SK-N-SH (cell line): Measurements from ENCODE around the gene DNAJC2. TPM values are rescaled to one million over a fixed set of nuclear protein-coding genes. Genes with fewer than 3 reads are reported as not detected.

Source experiments
- CTCF ChIA-PET: fragments of 300-600, 350-600 bp; formaldehyde crosslinking; extraction: SDS; loops from one replicate; lab custom pipeline; 2021; lab: Yijun Ruan, JAX
- POLR2A ChIA-PET: fragments of 350-600 bp; sonication (Branson Sonifier 250); formaldehyde crosslinking; extraction: SDS; loops from one replicate; lab custom pipeline; 2020; ENCODE audit warnings: antibody characterized with exemption, inconsistent platforms; lab: Yijun Ruan, JAX
- DNase-seq: peaks from one replicate; pipeline ENCODE4 v3.0.0; 2012
- H2AFZ ChIP-seq: fragments of 200-600 bp; sonication (generic); 2 replicates; pipeline ENCODE4 v1.8.1; 2016; ENCODE audit warnings: antibody characterized with exemption, mild to moderate bottlenecking, low read depth
- H3F3A ChIP-seq: fragments of 200-600 bp; sonication (generic); replicated peaks from 2 replicates; pipeline ENCODE3; 2016; ENCODE audit warnings: antibody characterized with exemption, mild to moderate bottlenecking; ENCODE audit not compliant: insufficient read depth
- H3K27ac ChIP-seq, 2 experiments: fragments of 200-500 bp in 1 of 2; fragments of 200-600 bp in 1 of 2; sonication (Bioruptor generic) in 1 of 2; sonication (generic), shearing (Covaris generic) in 1 of 2; 2 replicates each; pipeline versions ENCODE4 v1.5.1 to v1.6.1; 2014 to 2016; ENCODE audit warnings: low read depth in 2 of 2, inconsistent platforms in 1 of 2, low read length in 1 of 2, mild to moderate bottlenecking in 1 of 2, mixed read lengths in 1 of 2
- H3K27me3 ChIP-seq: fragments of 200-600 bp; sonication (generic), shearing (Covaris generic); 2 replicates; pipeline ENCODE4 v1.6.1; 2016; ENCODE audit warnings: mixed run types; ENCODE audit not compliant: insufficient read depth
- H3K36me3 ChIP-seq, 2 experiments: fragments of 200-500 bp in 1 of 2; fragments of 200-600 bp in 1 of 2; sonication (Bioruptor generic) in 1 of 2; sonication (generic) in 1 of 2; replicated peaks in 1 of 2; 2 replicates each; pipeline versions ENCODE3 to v1.5.1; 2014 to 2016; ENCODE audit warnings: low read length in 1 of 2, mild to moderate bottlenecking in 1 of 2; ENCODE audit not compliant: insufficient read depth in 2 of 2, control insufficient read depth in 1 of 2
- H3K4me1 ChIP-seq, 2 experiments: fragments of 200-500 bp in 1 of 2; fragments of 200-600 bp in 1 of 2; sonication (Bioruptor generic) in 1 of 2; sonication (generic), shearing (Covaris generic) in 1 of 2; 2 replicates each; pipeline versions ENCODE4 v1.5.1 to v1.6.1; 2014 to 2016; ENCODE audit warnings: low read depth in 1 of 2, low read length in 1 of 2, mixed run types in 1 of 2; ENCODE audit not compliant: insufficient read depth in 2 of 2, control insufficient read depth in 1 of 2
- H3K4me2 ChIP-seq: fragments of 200-600 bp; sonication (generic), shearing (Covaris generic); 2 replicates; pipeline ENCODE4 v1.6.1; 2017; ENCODE audit warnings: mixed run types
- H3K4me3 ChIP-seq, 2 experiments: fragments of 200-500 bp in 1 of 2; fragments of 200-600 bp in 1 of 2; sonication (Bioruptor generic) in 1 of 2; sonication (generic), shearing (Covaris generic) in 1 of 2; 2 replicates each; pipeline versions ENCODE4 v1.5.1 to v1.8.1; 2014 to 2016; ENCODE audit warnings: low read depth in 2 of 2, inconsistent platforms in 1 of 2, low read length in 1 of 2, mild to moderate bottlenecking in 1 of 2, mixed read lengths in 1 of 2, moderate library complexity in 1 of 2
- H3K79me2 ChIP-seq: fragments of 200-600 bp; sonication (generic); 2 replicates; pipeline ENCODE4 v1.8.1; 2017; ENCODE audit warnings: mild to moderate bottlenecking; ENCODE audit not compliant: insufficient read depth
- H3K9ac ChIP-seq: fragments of 200-600 bp; sonication (generic); 2 replicates; pipeline ENCODE4 v1.6.1; 2017; ENCODE audit warnings: mixed run types
- H3K9me2 ChIP-seq: fragments of 200-600 bp; sonication (generic); 2 replicates; pipeline ENCODE4 v1.6.1; 2017; ENCODE audit warnings: mixed run types
- H3K9me3 ChIP-seq: fragments of 200-600 bp; sonication (generic); 2 replicates; pipeline ENCODE4 v1.6.1; 2017; ENCODE audit warnings: mixed run types, mild to moderate bottlenecking, moderate library complexity
- H4K20me1 ChIP-seq: fragments of 200-600 bp; sonication (generic); 2 replicates; pipeline ENCODE4 v1.6.1; 2017; ENCODE audit warnings: mild to moderate bottlenecking, mixed run types; ENCODE audit not compliant: insufficient read depth
- CTCF ChIP-seq: fragments of 200-600 bp; sonication (generic); IDR thresholded peaks from 2 replicates; pipeline ENCODE4 v1.6.1; 2017; ENCODE audit warnings: antibody characterized with exemption, mild to moderate bottlenecking, moderate library complexity
- EZH2phosphoT487 ChIP-seq: fragments of 200-600 bp; sonication (generic); IDR thresholded peaks from 2 replicates; pipeline ENCODE4 v1.6.1; 2017; ENCODE audit warnings: low read depth, mixed run types, mild to moderate bottlenecking, antibody characterized with exemption, moderate library complexity, borderline replicate concordance
- GABPA ChIP-seq: IDR thresholded peaks from 2 replicates; pipeline ENCODE4 v1.4.0; 2012; ENCODE audit warnings: low read depth, mild to moderate bottlenecking
- GATA2 ChIP-seq: sonication (generic); formaldehyde crosslinking; IDR thresholded peaks from 2 replicates; pipeline ENCODE4 v1.5.0; 2020; ENCODE audit warnings: mild to moderate bottlenecking, missing genetic modification reagents
- JUND ChIP-seq: IDR thresholded peaks from 2 replicates; pipeline ENCODE4 v1.4.0; 2012
- MXI1 ChIP-seq: IDR thresholded peaks from 2 replicates; pipeline ENCODE4 v1.6.1; 2012; ENCODE audit warnings: mild to moderate bottlenecking, low read depth, low read length, improper control_type of control experiment
- NFIC ChIP-seq: IDR thresholded peaks from 2 replicates; pipeline ENCODE4 v1.4.0; 2012; ENCODE audit warnings: borderline replicate concordance
- NRF1 ChIP-seq: IDR thresholded peaks from 2 replicates; pipeline ENCODE4 v1.6.1; 2012; ENCODE audit warnings: low read depth, mild to moderate bottlenecking, low read length
- RAD21 ChIP-seq: IDR thresholded peaks from 2 replicates; pipeline ENCODE4 v1.6.1; 2012; ENCODE audit warnings: mild to moderate bottlenecking, low read length
- RCOR1 ChIP-seq: fragments of 150-350 bp; IDR thresholded peaks from 2 replicates; pipeline ENCODE4 v1.6.1; 2017; ENCODE audit warnings: antibody characterized with exemption, low read length
- RFX5 ChIP-seq: IDR thresholded peaks from 2 replicates; pipeline ENCODE4 v1.6.1; 2012; ENCODE audit warnings: mild to moderate bottlenecking, improper control_type of control experiment, low read length
- RXRA ChIP-seq: IDR thresholded peaks from 2 replicates; pipeline ENCODE4 v1.4.0; 2012; ENCODE audit warnings: low read depth, mild to moderate bottlenecking, borderline replicate concordance
- SIN3A ChIP-seq: IDR thresholded peaks from 2 replicates; pipeline ENCODE4 v1.6.1; 2012; ENCODE audit warnings: low read depth, mild to moderate bottlenecking, low read length, moderate library complexity, borderline replicate concordance
- TAF1 ChIP-seq: IDR thresholded peaks from 2 replicates; pipeline ENCODE4 v1.6.1; 2012; ENCODE audit warnings: low read depth, mild to moderate bottlenecking, low read length, moderate library complexity, borderline replicate concordance
- WGBS: methylation state at CpG from one replicate; pipeline ENCODE4 v1.1.6; 2017; ENCODE audit warnings: low lambda C conversion rate; 5-methylcytosine and 5-hydroxymethylcytosine counted together
- polyA plus RNA-seq, 3 experiments: library from polyadenylated mRNA; depleted of rRNA; stranded (reverse); fragments of >200 nt; gene quantifications; 2 replicates each; pipeline ENCODE4 v1.2.3, GENCODE V29; 2012
- TF ChIP-seq, protein P1 (sequence below): IDR thresholded peaks from 2 replicates; pipeline ENCODE4 v1.4.0; 2012; ENCODE audit warnings: low read depth
- TF ChIP-seq, protein P2 (sequence below): IDR thresholded peaks from 2 replicates; pipeline ENCODE4 v1.6.1; 2012; ENCODE audit warnings: mild to moderate bottlenecking, low read depth, low read length, moderate library complexity
- TF ChIP-seq, protein P3 (sequence below): fragments of 150-350 bp; IDR thresholded peaks from 2 replicates; pipeline ENCODE4 v1.6.1; 2017; ENCODE audit warnings: antibody characterized with exemption, low read length, low read depth, borderline replicate concordance
- TF ChIP-seq, protein P4 (sequence below): fragments of 150-350 bp; IDR thresholded peaks from 2 replicates; pipeline ENCODE4 v1.6.1; 2016; ENCODE audit warnings: mild to moderate bottlenecking, low read depth, low read length

DNAJC2 gene
- polyA plus RNA-seq, 1 of the 3 experiments (the other 2 are of a cell fraction): 18.9 TPM

GRCh38 chr7:103343758-103344452 lies 662 bp downstream of the DNAJC2 start:
- POLR2A ChIA-PET: interaction anchor here (1.3 kb wide), 1 partner anchor 12 kb away, joined by 3 read pairs; no protein-coding TSS in a partner anchor
- Histone ChIP-seq H3K4me3 (peak overlapping the region; percentile 74 to 76), H3K4me1 (peaks cover 5 to 16% of the 10 kb centered on the region in 2 experiments; a peak in 2 of 4 replicates), H3K79me2 (peaks cover 84% of the 10 kb centered on the region), H3K9me2 (no peaks in the 10 kb centered on the region), H2AFZ (peak overlapping the region; percentile 99), H3K27me3 (no peaks in the 10 kb centered on the region), H4K20me1 (peaks cover 5% of the 10 kb centered on the region; the same call in 1 of the 2 replicates), H3K27ac (peak overlapping the region; percentile 74 to 77), H3K9ac (peak overlapping the region; percentile 84), H3K36me3 (peaks cover 13 to 28% of the 10 kb centered on the region in 2 experiments), H3K9me3 (no peaks in the 10 kb centered on the region), H3K4me2 (peak overlapping the region; percentile 77), H3F3A (peaks cover 5% of the 10 kb centered on the region)
- 4% methylated on average over 26 of the region's 26 CpGs for WGBS
- CTCF ChIA-PET: no interaction called here
- TF ChIP-seq RAD21 (no peak), MXI1 (0 out of 2 replicates have a peak, but pooled peaks have one; percentile 40), TAF1 (peak; percentile 16; the same call in 1 of the 2 replicates), GABPA (no peak)
- TF ChIP-seq, protein P1, sequence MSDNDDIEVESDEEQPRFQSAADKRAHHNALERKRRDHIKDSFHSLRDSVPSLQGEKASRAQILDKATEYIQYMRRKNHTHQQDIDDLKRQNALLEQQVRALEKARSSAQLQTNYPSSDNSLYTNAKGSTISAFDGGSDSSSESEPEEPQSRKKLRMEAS: peak; percentile 67
- DNase-seq: peak; percentile 19

DNA sequence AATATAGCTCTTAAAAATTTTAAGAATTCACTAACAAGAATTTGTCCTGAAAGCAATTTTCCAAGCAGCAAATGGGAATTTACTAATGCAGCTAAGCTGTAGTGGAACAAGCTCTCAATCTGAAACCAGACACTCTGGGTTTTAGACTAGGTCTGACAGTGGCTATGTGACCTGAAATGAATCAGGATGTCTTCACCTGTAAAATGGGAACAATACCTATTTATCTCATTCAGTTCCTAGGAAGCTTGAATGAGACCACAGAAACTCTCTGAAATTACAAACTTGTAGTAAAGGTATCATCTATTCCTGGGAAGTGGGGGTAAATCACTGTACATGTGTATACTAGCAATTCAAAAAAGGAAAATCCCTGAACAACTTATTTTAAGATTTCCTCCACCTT lies 1.2 kb downstream of the DNAJC2 start:
- TF ChIP-seq RCOR1 (no peak), NRF1 (no peak), RFX5 (no peak), RAD21 (no peak), RXRA (no peak), SIN3A (no peak), GATA2 (CRISPR knock-in tag) (no peak), JUND (no peak), CTCF (no peak), NFIC (no peak), GABPA (no peak), EZH2phosphoT487 (no peak)
- TF ChIP-seq, protein P2, sequence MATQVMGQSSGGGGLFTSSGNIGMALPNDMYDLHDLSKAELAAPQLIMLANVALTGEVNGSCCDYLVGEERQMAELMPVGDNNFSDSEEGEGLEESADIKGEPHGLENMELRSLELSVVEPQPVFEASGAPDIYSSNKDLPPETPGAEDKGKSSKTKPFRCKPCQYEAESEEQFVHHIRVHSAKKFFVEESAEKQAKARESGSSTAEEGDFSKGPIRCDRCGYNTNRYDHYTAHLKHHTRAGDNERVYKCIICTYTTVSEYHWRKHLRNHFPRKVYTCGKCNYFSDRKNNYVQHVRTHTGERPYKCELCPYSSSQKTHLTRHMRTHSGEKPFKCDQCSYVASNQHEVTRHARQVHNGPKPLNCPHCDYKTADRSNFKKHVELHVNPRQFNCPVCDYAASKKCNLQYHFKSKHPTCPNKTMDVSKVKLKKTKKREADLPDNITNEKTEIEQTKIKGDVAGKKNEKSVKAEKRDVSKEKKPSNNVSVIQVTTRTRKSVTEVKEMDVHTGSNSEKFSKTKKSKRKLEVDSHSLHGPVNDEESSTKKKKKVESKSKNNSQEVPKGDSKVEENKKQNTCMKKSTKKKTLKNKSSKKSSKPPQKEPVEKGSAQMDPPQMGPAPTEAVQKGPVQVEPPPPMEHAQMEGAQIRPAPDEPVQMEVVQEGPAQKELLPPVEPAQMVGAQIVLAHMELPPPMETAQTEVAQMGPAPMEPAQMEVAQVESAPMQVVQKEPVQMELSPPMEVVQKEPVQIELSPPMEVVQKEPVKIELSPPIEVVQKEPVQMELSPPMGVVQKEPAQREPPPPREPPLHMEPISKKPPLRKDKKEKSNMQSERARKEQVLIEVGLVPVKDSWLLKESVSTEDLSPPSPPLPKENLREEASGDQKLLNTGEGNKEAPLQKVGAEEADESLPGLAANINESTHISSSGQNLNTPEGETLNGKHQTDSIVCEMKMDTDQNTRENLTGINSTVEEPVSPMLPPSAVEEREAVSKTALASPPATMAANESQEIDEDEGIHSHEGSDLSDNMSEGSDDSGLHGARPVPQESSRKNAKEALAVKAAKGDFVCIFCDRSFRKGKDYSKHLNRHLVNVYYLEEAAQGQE: no peak
- TF ChIP-seq, protein P3, sequence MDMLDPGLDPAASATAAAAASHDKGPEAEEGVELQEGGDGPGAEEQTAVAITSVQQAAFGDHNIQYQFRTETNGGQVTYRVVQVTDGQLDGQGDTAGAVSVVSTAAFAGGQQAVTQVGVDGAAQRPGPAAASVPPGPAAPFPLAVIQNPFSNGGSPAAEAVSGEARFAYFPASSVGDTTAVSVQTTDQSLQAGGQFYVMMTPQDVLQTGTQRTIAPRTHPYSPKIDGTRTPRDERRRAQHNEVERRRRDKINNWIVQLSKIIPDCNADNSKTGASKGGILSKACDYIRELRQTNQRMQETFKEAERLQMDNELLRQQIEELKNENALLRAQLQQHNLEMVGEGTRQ: no peak
- TF ChIP-seq, protein P4, sequence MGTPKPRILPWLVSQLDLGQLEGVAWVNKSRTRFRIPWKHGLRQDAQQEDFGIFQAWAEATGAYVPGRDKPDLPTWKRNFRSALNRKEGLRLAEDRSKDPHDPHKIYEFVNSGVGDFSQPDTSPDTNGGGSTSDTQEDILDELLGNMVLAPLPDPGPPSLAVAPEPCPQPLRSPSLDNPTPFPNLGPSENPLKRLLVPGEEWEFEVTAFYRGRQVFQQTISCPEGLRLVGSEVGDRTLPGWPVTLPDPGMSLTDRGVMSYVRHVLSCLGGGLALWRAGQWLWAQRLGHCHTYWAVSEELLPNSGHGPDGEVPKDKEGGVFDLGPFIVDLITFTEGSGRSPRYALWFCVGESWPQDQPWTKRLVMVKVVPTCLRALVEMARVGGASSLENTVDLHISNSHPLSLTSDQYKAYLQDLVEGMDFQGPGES: no peak
- no peak for DNase-seq
- Histone ChIP-seq H3K4me2 (peak overlapping the region; percentile 77), H3K4me3 (peak overlapping the region; percentile 74 to 76), H3K79me2 (peaks cover 83% of the 10 kb centered on the region), H4K20me1 (no peaks in the 10 kb centered on the region; the same call in 1 of the 2 replicates), H3K9me3 (no peaks in the 10 kb centered on the region), H3K4me1 (peaks cover 5 to 10% of the 10 kb centered on the region in 2 experiments; a peak in 2 of 4 replicates), H3K9me2 (no peaks in the 10 kb centered on the region), H3K27me3 (no peaks in the 10 kb centered on the region), H2AFZ (no peak overlapping the region), H3K27ac (peak overlapping the region in 1 of 2 experiments; percentile 77; a peak in 1 of 4 replicates), H3K36me3 (peaks cover 13 to 30% of the 10 kb centered on the region in 2 experiments), H3F3A (peaks cover 5% of the 10 kb centered on the region), H3K9ac (peak overlapping the region; percentile 84; the same call in 1 of the 2 replicates)
- ChIA-PET CTCF (no interaction called here), POLR2A (interaction anchor here (1.3 kb wide), 1 partner anchor 12 kb away, joined by 3 read pairs; no protein-coding TSS in a partner anchor)
